K562 (cell line): ENCODE measurements around the gene SFXN5. TPM values are rescaled to one million over a fixed set of nuclear protein-coding genes. Genes with fewer than 3 reads are reported as not detected.

Experiments
- PPARD ChIP-seq: fragments of 250-450 bp; sonication (Bioruptor Pico); IDR thresholded peaks from 2 replicates; pipeline ENCODE4 v1.8.0; 2022; ENCODE audit warnings: inconsistent platforms, mild to moderate bottlenecking, moderate library complexity
- polyA plus RNA-seq, 8 experiments: library from polyadenylated mRNA; depleted of rRNA in 4 of 8; stranded (reverse) in 5 of 8; unstranded in 3 of 8; fragments of >200 nt; fragmentation: Nextera tagmentation in 2 of 8; fragmentation: Illumina TruSeq in 1 of 8; extraction: Ambion mirVana in 2 of 8; extraction: Trizol in 1 of 8; gene quantifications; 2 replicates each; pipeline versions ENCODE4 v1.2.1 to v1.2.3, GENCODE V29; 2011 to 2014; ENCODE audit warnings: inconsistent platforms in 1 of 8, missing spikeins in 1 of 8
- total RNA-seq, 7 experiments: library from RNA; depleted of rRNA in 6 of 7; stranded (reverse); fragments of >200 nt in 6 of 7; fragmentation: Illumina TruSeq in 2 of 7; extraction: Trizol in 2 of 7; gene quantifications; 2 replicates each; pipeline versions ENCODE4 v1.2.1 to v1.2.3, GENCODE V29; 2011 to 2021; ENCODE audit warnings: low replicate concordance in 1 of 7
- TF ChIP-seq, protein P1 (sequence below), 2 experiments: fragments of 450-650 bp in 1 of 2; IDR thresholded peaks; 2 replicates each; pipeline ENCODE4 v1.6.1; 2011 to 2017; ENCODE audit warnings: low read depth in 2 of 2, antibody characterized with exemption in 1 of 2, borderline replicate concordance in 1 of 2, low read length in 1 of 2, mild to moderate bottlenecking in 1 of 2, mixed read lengths in 1 of 2; ENCODE audit not compliant: control insufficient read depth in 1 of 2
- TF ChIP-seq, protein P2 (sequence below): IDR thresholded peaks from 3 replicates; pipeline ENCODE4 v1.6.1; 2011; ENCODE audit warnings: borderline replicate concordance, mild to moderate bottlenecking; ENCODE audit not compliant: insufficient read length, insufficient read depth

Gene SFXN5
- total and polyA plus RNA-seq, 9 of the 15 experiments (the other 6 are each of a cell fraction or from before 2014, with no cell fraction given): 8.3 to 22.6 (median 16.0) TPM

DNA sequence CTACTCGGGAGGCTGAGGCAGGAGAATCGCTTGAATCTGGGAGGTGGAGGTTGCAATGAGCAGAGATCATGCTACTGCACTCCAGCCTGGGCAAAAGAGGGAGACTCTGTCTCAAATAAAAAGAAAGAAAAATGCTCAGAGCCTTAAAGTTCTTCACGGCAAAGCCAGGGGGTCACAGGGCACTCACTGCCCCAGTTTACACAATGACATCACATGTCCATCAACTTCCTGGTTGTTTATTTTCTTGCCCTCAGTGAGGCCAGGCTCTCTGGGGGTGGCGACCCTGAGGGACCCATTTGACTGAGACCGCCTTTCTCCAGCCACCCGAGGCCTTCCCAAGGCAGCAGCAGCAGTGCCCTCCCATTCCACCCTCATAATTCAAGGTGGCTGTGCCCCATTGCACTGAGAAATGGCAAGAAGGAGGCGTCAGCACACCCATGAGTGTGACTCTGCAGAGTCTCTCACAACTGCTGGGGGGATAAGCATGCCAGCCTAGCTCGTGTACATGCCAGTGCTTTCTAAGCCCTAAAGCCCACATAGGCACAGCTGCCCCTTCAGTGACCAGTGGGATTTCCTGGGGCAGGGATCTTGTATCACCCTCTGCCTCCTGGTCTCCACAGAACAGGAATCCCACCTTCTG is 50.0 kb downstream of the SFXN5 start (continued):
- TF ChIP-seq, protein P1, sequence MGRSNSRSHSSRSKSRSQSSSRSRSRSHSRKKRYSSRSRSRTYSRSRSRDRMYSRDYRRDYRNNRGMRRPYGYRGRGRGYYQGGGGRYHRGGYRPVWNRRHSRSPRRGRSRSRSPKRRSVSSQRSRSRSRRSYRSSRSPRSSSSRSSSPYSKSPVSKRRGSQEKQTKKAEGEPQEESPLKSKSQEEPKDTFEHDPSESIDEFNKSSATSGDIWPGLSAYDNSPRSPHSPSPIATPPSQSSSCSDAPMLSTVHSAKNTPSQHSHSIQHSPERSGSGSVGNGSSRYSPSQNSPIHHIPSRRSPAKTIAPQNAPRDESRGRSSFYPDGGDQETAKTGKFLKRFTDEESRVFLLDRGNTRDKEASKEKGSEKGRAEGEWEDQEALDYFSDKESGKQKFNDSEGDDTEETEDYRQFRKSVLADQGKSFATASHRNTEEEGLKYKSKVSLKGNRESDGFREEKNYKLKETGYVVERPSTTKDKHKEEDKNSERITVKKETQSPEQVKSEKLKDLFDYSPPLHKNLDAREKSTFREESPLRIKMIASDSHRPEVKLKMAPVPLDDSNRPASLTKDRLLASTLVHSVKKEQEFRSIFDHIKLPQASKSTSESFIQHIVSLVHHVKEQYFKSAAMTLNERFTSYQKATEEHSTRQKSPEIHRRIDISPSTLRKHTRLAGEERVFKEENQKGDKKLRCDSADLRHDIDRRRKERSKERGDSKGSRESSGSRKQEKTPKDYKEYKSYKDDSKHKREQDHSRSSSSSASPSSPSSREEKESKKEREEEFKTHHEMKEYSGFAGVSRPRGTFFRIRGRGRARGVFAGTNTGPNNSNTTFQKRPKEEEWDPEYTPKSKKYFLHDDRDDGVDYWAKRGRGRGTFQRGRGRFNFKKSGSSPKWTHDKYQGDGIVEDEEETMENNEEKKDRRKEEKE (IDR thresholded peaks at IDR 0.05; ENCODE audit: borderline replicate concordance in 1 of 2, control insufficient read depth in 1 of 2, low read depth in 2 of 2, low read length in 1 of 2): no peak
- no peak for TF ChIP-seq PPARD
- TF ChIP-seq, protein P2, sequence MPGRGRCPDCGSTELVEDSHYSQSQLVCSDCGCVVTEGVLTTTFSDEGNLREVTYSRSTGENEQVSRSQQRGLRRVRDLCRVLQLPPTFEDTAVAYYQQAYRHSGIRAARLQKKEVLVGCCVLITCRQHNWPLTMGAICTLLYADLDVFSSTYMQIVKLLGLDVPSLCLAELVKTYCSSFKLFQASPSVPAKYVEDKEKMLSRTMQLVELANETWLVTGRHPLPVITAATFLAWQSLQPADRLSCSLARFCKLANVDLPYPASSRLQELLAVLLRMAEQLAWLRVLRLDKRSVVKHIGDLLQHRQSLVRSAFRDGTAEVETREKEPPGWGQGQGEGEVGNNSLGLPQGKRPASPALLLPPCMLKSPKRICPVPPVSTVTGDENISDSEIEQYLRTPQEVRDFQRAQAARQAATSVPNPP: no peak
